ENCODE measurements around the gene TMEM14A.

TMEM14A gene

GRCh38 chr6:52664186-52664990 is 6.5 kb upstream of the TMEM14A start:
- DNase-seq (ENCODE audit: extremely low read depth, low read depth), result peak; percentile 91
- TF ChIP-seq CTCF (IDR thresholded peaks at IDR 0.05; ENCODE audit: low read depth, low read length), result no peak

- TF ChIP-seq CTCF (IDR thresholded peaks at IDR 0.05; ENCODE audit: low read depth, low read length), result no peak
- DNase-seq (ENCODE audit: extremely low read depth, low read depth), result no peak
Measured at GRCh38 chr6:52664991-52665686, 5.8 kb upstream of the TMEM14A start.

- no peak for TF ChIP-seq CTCF (IDR thresholded peaks at IDR 0.05; ENCODE audit: low read depth, low read length)
- no peak for DNase-seq (ENCODE audit: extremely low read depth, low read depth)
Measured at GRCh38 chr6:52666071-52666470, 4.8 kb upstream of the TMEM14A start.

GRCh38 chr6:52666523-52666922 is 4.4 kb upstream of the TMEM14A start:
- DNase-seq (ENCODE audit: extremely low read depth, low read depth), result no peak
- TF ChIP-seq CTCF (IDR thresholded peaks at IDR 0.05; ENCODE audit: low read depth, low read length), result no peak

- no peak for DNase-seq (ENCODE audit: extremely low read depth, low read depth)
- TF ChIP-seq CTCF (IDR thresholded peaks at IDR 0.05; ENCODE audit: low read depth, low read length), result no peak
Measured at GRCh38 chr6:52667572-52667971, 3.3 kb upstream of the TMEM14A start.

GRCh38 chr6:52671676-52672075 is 763 bp downstream of the TMEM14A start:
- DNase-seq (ENCODE audit: extremely low read depth, low read depth), result no peak
- no peak for TF ChIP-seq CTCF (IDR thresholded peaks at IDR 0.05; ENCODE audit: low read depth, low read length)

GRCh38 chr6:52672412-52673025 is 1.6 kb downstream of the TMEM14A start:
- no peak for DNase-seq (ENCODE audit: extremely low read depth, low read depth)
- no peak for TF ChIP-seq CTCF (IDR thresholded peaks at IDR 0.05; ENCODE audit: low read depth, low read length)

Data from AG09319 (cell line).